K562 (cell line): ENCODE results near the gene KCNJ12. TPM values are rescaled to one million over a fixed set of nuclear protein-coding genes. Genes with fewer than 3 reads are reported as not detected.
"Not testable (repeated sequence)": the region's sequence is repeated elsewhere in the genome, so short reads cannot be mapped to it uniquely, and the experiment has no call there.

Experiments
- ATAC-seq: fragments of 200-7000 bp; cut with Tn5 transposase; 3 replicates; pipeline ENCODE4 v1.9.1; 2020; ENCODE audit warnings: moderate library complexity
- BruUV-seq: library from RNA; stranded (reverse); fragments of 400-500 nt; replicated peaks from 2 replicates; lab custom pipeline; 2021; lab: Mats Ljungman, UMichigan
- CTCF ChIA-PET: fragments of 300-600 bp; formaldehyde crosslinking; extraction: SDS; loops from one replicate; lab custom pipeline; 2021; ENCODE audit warnings: low intra/inter-chr PET ratio; lab: Yijun Ruan, JAX
- POLR2A ChIA-PET: fragments of 300-600, 350-650 bp; sonication (Branson Sonifier 250); formaldehyde crosslinking; extraction: SDS; loops from one replicate; lab custom pipeline; 2021; ENCODE audit warnings: antibody characterized with exemption, inconsistent platforms; lab: Yijun Ruan, JAX
- DNase-seq, 4 experiments: peaks; one replicate each; pipeline versions ENCODE4 v3.0.0 to v3.0.0-alpha.2; 2011 to 2018; ENCODE audit warnings: low spot score in 3 of 4, mixed read lengths in 3 of 4; ENCODE audit errors: extremely low read depth in 1 of 4
- FAIRE-seq: peaks from 2 replicates; lab custom pipeline; 2011; peaks lifted over from hg19 to GRCh38; lab: Jason Lieb, UNC
- H2AFZ ChIP-seq: 2 replicates; pipeline ENCODE4 v1.6.0; 2011; ENCODE audit warnings: low read depth, low read length, control low read depth, inconsistent platforms
- H3K27ac ChIP-seq: fragments of 200-600 bp; 3 replicates; pipeline ENCODE4 v1.8.0; 2011; ENCODE audit warnings: low read depth, mild to moderate bottlenecking, control low read depth, inconsistent platforms, low read length, moderate library complexity, mixed read lengths; ENCODE audit errors: extremely low read depth
- H3K27me3 ChIP-seq, 2 experiments: fragments of 300-600 bp in 1 of 2; 2 replicates in 1 of 2; 3 replicates in 1 of 2; pipeline versions ENCODE4 v1.6.0 to v1.8.0; 2011; ENCODE audit warnings: inconsistent platforms in 2 of 2, low read length in 2 of 2, mild to moderate bottlenecking in 1 of 2, mixed read lengths in 1 of 2, moderate library complexity in 1 of 2; ENCODE audit not compliant: control insufficient read depth in 2 of 2, insufficient read depth in 2 of 2
- H3K36me3 ChIP-seq: fragments of 300-600 bp; 3 replicates; pipeline ENCODE4 v1.8.0; 2011; ENCODE audit warnings: mild to moderate bottlenecking, low read length, inconsistent platforms; ENCODE audit not compliant: control insufficient read depth, insufficient read depth
- H3K4me1 ChIP-seq, 2 experiments: fragments of 200-600 bp in 1 of 2; replicated peaks in 1 of 2; 2 replicates in 1 of 2; 3 replicates in 1 of 2; pipeline versions ENCODE4 v1.5.1 to v1.8.0; 2011; ENCODE audit warnings: inconsistent platforms in 2 of 2, low read length in 2 of 2, mild to moderate bottlenecking in 1 of 2, mixed read lengths in 1 of 2, moderate library complexity in 1 of 2; ENCODE audit not compliant: control insufficient read depth in 2 of 2, insufficient read depth in 2 of 2
- H3K4me2 ChIP-seq: 2 replicates; pipeline ENCODE4 v1.6.1; 2011; ENCODE audit warnings: low read length, control low read depth, inconsistent platforms, mixed read lengths; ENCODE audit not compliant: insufficient read depth
- H3K4me3 ChIP-seq: fragments of 200-600 bp; sonication (generic), shearing (Covaris generic); 2 replicates; pipeline ENCODE4 v1.5.1; 2016; ENCODE audit warnings: control low read depth, inconsistent platforms
- H3K79me2 ChIP-seq: fragments of 200-600 bp; 3 replicates; pipeline ENCODE4 v1.8.0; 2011; ENCODE audit warnings: low read length, inconsistent platforms; ENCODE audit not compliant: control insufficient read depth, insufficient read depth
- H3K9ac ChIP-seq, 2 experiments: 2 replicates each; pipeline versions ENCODE4 v1.6.0 to v1.6.1; 2011; ENCODE audit warnings: low read depth in 2 of 2, low read length in 2 of 2, control low read depth in 1 of 2, inconsistent platforms in 1 of 2, mild to moderate bottlenecking in 1 of 2, mixed read lengths in 1 of 2; ENCODE audit not compliant: insufficient read depth in 1 of 2
- H3K9me1 ChIP-seq: one replicate; pipeline ENCODE4 v1.6.0; 2011; ENCODE audit warnings: inconsistent platforms, mild to moderate bottlenecking, low read length, moderate library complexity; ENCODE audit not compliant: control insufficient read depth, insufficient read depth
- H3K9me3 ChIP-seq: replicated peaks from 2 replicates; pipeline ENCODE4 v1.5.1; 2011; ENCODE audit warnings: low read depth, low read length, inconsistent platforms; ENCODE audit not compliant: control insufficient read depth, insufficient read depth
- H4K20me1 ChIP-seq: replicated peaks from 2 replicates; pipeline ENCODE4 v1.6.1; 2011; ENCODE audit warnings: low read length, inconsistent platforms, mixed read lengths; ENCODE audit not compliant: control insufficient read depth, insufficient read depth
- ASH1L ChIP-seq: fragments of 450-650 bp; IDR thresholded peaks from 2 replicates; pipeline ENCODE4 v1.6.1; 2018; ENCODE audit warnings: borderline replicate concordance, mild to moderate bottlenecking, low read depth; ENCODE audit not compliant: partially characterized antibody
- NCOR1 ChIP-seq: fragments of 450-650 bp; IDR thresholded peaks from 2 replicates; pipeline ENCODE4 v1.6.1; 2016; ENCODE audit warnings: mild to moderate bottlenecking, moderate library complexity
- PRPF4 ChIP-seq: fragments of 200-400 bp; formaldehyde crosslinking; IDR thresholded peaks from one replicate; pipeline ENCODE4 v1.6.1; 2017; ENCODE audit warnings: low read length, low read depth, mild to moderate bottlenecking; ENCODE audit not compliant: insufficient read depth, poor library complexity, severe bottlenecking
- ZNF668 ChIP-seq: fragments of 250-450 bp; sonication (Bioruptor Pico); IDR thresholded peaks from 2 replicates; pipeline ENCODE4 v1.8.0; 2022; ENCODE audit warnings: mild to moderate bottlenecking, inconsistent platforms
- ZNF696 ChIP-seq: fragments of 250-450 bp; sonication (Bioruptor Pico); conservative IDR thresholded peaks from 2 replicates; pipeline ENCODE4 v1.4.0; 2020; ENCODE audit warnings: mild to moderate bottlenecking, moderate library complexity
- WGBS: fragments of 100-300 bp; shearing (Covaris generic); methylation state at CpG from one replicate; pipeline ENCODE4 v1.1.6; 2016; ENCODE audit warnings: low coverage, mixed read lengths; ENCODE audit not compliant: insufficient coverage; ENCODE audit errors: missing lambda C conversion rate; 5-methylcytosine and 5-hydroxymethylcytosine counted together
- in situ Hi-C: fragments of 300-500 bp; cut with MboI; formaldehyde crosslinking; loops from 4 replicates; pipeline ENCODE4 v1.15.0; 2018; ENCODE audit warnings: inconsistent platforms, mixed read lengths
- intact Hi-C: fragments of 100-400 bp; cut with micrococcal nuclease; formaldehyde crosslinking; loops from 2 replicates; pipeline ENCODE4 v1.14.2; 2022
- polyA plus RNA-seq, 8 experiments: library from polyadenylated mRNA; depleted of rRNA in 4 of 8; stranded (reverse) in 5 of 8; unstranded in 3 of 8; fragments of >200 nt; fragmentation: Nextera tagmentation in 2 of 8; fragmentation: Illumina TruSeq in 1 of 8; extraction: Ambion mirVana in 2 of 8; extraction: Trizol in 1 of 8; gene quantifications; 2 replicates each; pipeline versions ENCODE4 v1.2.1 to v1.2.3, GENCODE V29; 2011 to 2014; ENCODE audit warnings: inconsistent platforms in 1 of 8, missing spikeins in 1 of 8
- total RNA-seq, 7 experiments: library from RNA; depleted of rRNA in 6 of 7; stranded (reverse); fragments of >200 nt in 6 of 7; fragmentation: Illumina TruSeq in 2 of 7; extraction: Trizol in 2 of 7; gene quantifications; 2 replicates each; pipeline versions ENCODE4 v1.2.1 to v1.2.3, GENCODE V29; 2011 to 2021; ENCODE audit warnings: low replicate concordance in 1 of 7
- TF ChIP-seq, protein P1 (sequence below): IDR thresholded peaks from 2 replicates; pipeline ENCODE4 v1.6.1; 2011; ENCODE audit not compliant: insufficient read length; ENCODE audit errors: extremely low read depth
- TF ChIP-seq, protein P2 (sequence below): sonication (generic); formaldehyde crosslinking; IDR thresholded peaks from 2 replicates; pipeline ENCODE4 v1.8.0; 2022; ENCODE audit warnings: mild to moderate bottlenecking, missing genetic modification reagents, borderline replicate concordance
- TF ChIP-seq, protein P3 (sequence below): fragments of 250-450 bp; sonication (Bioruptor Pico); IDR thresholded peaks from 2 replicates; pipeline ENCODE4 v1.8.0; 2021; ENCODE audit warnings: moderate library complexity, mild to moderate bottlenecking, inconsistent platforms
- TF ChIP-seq, protein P4 (sequence below): fragments of 250-450 bp; sonication (Bioruptor Pico); IDR thresholded peaks from 2 replicates; pipeline ENCODE4 v1.8.0; 2022; ENCODE audit warnings: moderate library complexity, mild to moderate bottlenecking, inconsistent platforms

KCNJ12 gene
- total and polyA plus RNA-seq, 9 of the 15 experiments (the other 6 are each of a cell fraction or from before 2014, with no cell fraction given) = 0.02 TPM; not detected in 8

DNA sequence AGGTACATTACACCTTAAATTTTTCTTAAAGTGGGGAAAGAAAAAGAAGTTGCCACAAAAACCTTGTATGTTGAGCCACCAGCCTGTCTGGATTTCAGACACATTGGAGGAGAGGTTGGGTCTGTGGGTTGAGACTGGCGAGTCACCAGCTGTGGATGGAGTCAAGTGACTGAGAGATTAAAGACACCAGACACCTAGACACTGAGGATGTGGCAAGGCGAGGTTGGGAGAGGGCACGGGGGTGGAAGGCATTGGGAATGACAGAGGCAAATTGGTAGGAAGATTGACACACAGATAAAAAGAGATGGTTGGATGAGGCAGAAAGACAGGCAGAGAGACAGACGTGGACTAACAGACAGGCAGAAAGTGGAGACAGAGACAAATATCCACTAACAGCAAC, 49.6 kb downstream of the KCNJ12 start:
- DNase-seq (no peak), ATAC-seq (no peak), FAIRE-seq (no peak)
- Histone ChIP-seq H3K9me1 (no peaks in the 10 kb centered on the region), H3K27me3 (no peaks in the 10 kb centered on the region; a peak in 2 of 5 replicates), H3K79me2 (no peaks in the 10 kb centered on the region), H3K9ac (no peak overlapping the region), H3K4me2 (no peak overlapping the region), H4K20me1 (no peaks in the 10 kb centered on the region), H3K36me3 (no peaks in the 10 kb centered on the region), H3K27ac (no peak overlapping the region), H3K9me3 (no peaks in the 10 kb centered on the region), H3K4me3 (no peak overlapping the region), H3K4me1 (no peaks in the 10 kb centered on the region), H2AFZ (no peak overlapping the region)
- in situ Hi-C loops = no loop called here
- CTCF ChIA-PET = no interaction called here
- POLR2A ChIA-PET = no interaction called here
- BruUV-seq = no TSS peak
- no peak for TF ChIP-seq ZNF696 (CRISPR knock-in tag)
- TF ChIP-seq, protein P1, sequence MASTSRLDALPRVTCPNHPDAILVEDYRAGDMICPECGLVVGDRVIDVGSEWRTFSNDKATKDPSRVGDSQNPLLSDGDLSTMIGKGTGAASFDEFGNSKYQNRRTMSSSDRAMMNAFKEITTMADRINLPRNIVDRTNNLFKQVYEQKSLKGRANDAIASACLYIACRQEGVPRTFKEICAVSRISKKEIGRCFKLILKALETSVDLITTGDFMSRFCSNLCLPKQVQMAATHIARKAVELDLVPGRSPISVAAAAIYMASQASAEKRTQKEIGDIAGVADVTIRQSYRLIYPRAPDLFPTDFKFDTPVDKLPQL = no peak
- TF ChIP-seq, protein P2, sequence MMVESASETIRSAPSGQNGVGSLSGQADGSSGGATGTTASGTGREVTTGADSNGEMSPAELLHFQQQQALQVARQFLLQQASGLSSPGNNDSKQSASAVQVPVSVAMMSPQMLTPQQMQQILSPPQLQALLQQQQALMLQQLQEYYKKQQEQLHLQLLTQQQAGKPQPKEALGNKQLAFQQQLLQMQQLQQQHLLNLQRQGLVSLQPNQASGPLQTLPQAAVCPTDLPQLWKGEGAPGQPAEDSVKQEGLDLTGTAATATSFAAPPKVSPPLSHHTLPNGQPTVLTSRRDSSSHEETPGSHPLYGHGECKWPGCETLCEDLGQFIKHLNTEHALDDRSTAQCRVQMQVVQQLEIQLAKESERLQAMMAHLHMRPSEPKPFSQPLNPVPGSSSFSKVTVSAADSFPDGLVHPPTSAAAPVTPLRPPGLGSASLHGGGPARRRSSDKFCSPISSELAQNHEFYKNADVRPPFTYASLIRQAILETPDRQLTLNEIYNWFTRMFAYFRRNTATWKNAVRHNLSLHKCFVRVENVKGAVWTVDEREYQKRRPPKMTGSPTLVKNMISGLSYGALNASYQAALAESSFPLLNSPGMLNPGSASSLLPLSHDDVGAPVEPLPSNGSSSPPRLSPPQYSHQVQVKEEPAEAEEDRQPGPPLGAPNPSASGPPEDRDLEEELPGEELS = no peak
- no peak for TF ChIP-seq ZNF668 (CRISPR knock-in tag)
- TF ChIP-seq, protein P3, sequence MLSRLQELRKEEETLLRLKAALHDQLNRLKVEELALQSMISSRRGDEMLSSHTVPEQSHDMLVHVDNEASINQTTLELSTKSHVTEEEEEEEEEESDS = no peak
- TF ChIP-seq NCOR1 = no peak
- no peak for TF ChIP-seq ASH1L
- TF ChIP-seq, protein P4, sequence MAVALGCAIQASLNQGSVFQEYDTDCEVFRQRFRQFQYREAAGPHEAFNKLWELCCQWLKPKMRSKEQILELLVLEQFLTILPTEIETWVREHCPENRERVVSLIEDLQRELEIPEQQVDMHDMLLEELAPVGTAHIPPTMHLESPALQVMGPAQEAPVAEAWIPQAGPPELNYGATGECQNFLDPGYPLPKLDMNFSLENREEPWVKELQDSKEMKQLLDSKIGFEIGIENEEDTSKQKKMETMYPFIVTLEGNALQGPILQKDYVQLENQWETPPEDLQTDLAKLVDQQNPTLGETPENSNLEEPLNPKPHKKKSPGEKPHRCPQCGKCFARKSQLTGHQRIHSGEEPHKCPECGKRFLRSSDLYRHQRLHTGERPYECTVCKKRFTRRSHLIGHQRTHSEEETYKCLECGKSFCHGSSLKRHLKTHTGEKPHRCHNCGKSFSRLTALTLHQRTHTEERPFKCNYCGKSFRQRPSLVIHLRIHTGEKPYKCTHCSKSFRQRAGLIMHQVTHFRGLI (CRISPR knock-in tag) = no peak
- no peak for TF ChIP-seq PRPF4
- 0% methylated on average over 4 of the region's 4 CpGs for WGBS
- intact Hi-C loops = no loop called here

DNA sequence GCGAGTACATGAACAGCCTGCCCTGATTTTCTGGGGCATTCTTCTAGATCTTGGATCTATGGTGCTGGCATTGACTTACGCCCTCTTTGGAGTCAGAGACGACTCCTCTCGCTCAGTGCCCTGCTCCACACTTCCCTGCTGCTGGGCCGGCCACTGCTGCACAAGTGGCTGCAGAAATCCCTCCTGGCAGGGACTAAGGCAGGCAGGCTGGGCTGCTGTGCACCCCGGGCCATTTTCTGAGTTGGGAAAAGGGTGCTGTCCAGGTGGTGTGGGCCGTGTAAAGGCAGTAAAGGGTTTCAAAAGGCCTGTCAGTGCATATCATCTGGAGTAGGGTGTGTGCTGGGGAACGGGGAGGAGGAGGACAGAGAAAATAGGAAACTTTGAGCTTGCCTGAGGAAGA, 50.1 kb downstream of the KCNJ12 start:
- H2AFZ ChIP-seq, in situ Hi-C loops, H3K4me3 ChIP-seq, CTCF ChIA-PET, POLR2A ChIA-PET, FAIRE-seq, H3K27ac ChIP-seq, H3K27me3 ChIP-seq, H3K9me3 ChIP-seq, H3K36me3 ChIP-seq, H3K9me1 ChIP-seq, BruUV-seq, H4K20me1 ChIP-seq, intact Hi-C loops, H3K4me2 ChIP-seq, H3K9ac ChIP-seq, H3K4me1 ChIP-seq, ATAC-seq, H3K79me2 ChIP-seq, DNase-seq: not testable (repeated sequence)
- 0% methylated on average over 3 of the region's 8 CpGs for WGBS
